ENCODE measurements around the gene TMEM14B.
A peak's percentile ranks its signal among the peaks of the same experiment; 100 is the strongest.

Gene TMEM14B

GRCh38 chr6:10723567-10723881 is 24.1 kb upstream of the TMEM14B start:
- H4K20me1 ChIP-seq (ENCODE audit: insufficient read depth, low read length): no peaks in the 10 kb centered on the region
- peak overlapping the region; percentile 93 for H3K9ac ChIP-seq (ENCODE audit: low read length)
- H3K27ac ChIP-seq (ENCODE audit: low read depth, low read length, poor library complexity, severe bottlenecking): peak overlapping the region; percentile 88
- H3K9me3 ChIP-seq (ENCODE audit: low read length): 0 out of 2 replicates have a peak, but pooled peaks cover under 1% of the 10 kb centered on the region
- TF ChIP-seq EZH2 (IDR thresholded peaks at IDR 0.05; ENCODE audit: borderline replicate concordance, low read length): no peak
- no peak for TF ChIP-seq CTCF (IDR thresholded peaks at IDR 0.05; ENCODE audit: low read length)
- peak overlapping the region; percentile 70 for H3K4me3 ChIP-seq (ENCODE audit: low read depth, low read length, poor library complexity, severe bottlenecking)
- H3K79me2 ChIP-seq (ENCODE audit: insufficient read depth, low read length): no peaks in the 10 kb centered on the region
- no peaks in the 10 kb centered on the region for H3K9me2 ChIP-seq (ENCODE audit: low read depth, low read length)
- H3K4me1 ChIP-seq (ENCODE audit: insufficient read depth, low read length, severe bottlenecking): peaks cover 45% of the 10 kb centered on the region
- peaks cover 21% of the 10 kb centered on the region for H3K36me3 ChIP-seq (ENCODE audit: insufficient read depth, low read length)
- H3K27me3 ChIP-seq (ENCODE audit: insufficient read depth, low read length): no peaks in the 10 kb centered on the region
- no peak overlapping the region for H2AFZ ChIP-seq (ENCODE audit: low read length)
- H3F3A ChIP-seq (ENCODE audit: insufficient read depth, low read length): no peaks in the 10 kb centered on the region
- peak overlapping the region; percentile 73 for H3K4me2 ChIP-seq (ENCODE audit: low read length)

GRCh38 chr6:10725044-10725443 is 22.6 kb upstream of the TMEM14B start:
- Histone ChIP-seq H3K4me1 (ENCODE audit: insufficient read depth, low read length, severe bottlenecking) (peaks cover 41% of the 10 kb centered on the region), H3K4me2 (ENCODE audit: low read length) (no peak overlapping the region), H3K9me3 (ENCODE audit: low read length) (no peaks in the 10 kb centered on the region), H4K20me1 (ENCODE audit: insufficient read depth, low read length) (no peaks in the 10 kb centered on the region), H3K9me2 (ENCODE audit: low read depth, low read length) (no peaks in the 10 kb centered on the region), H2AFZ (ENCODE audit: low read length) (no peak overlapping the region), H3F3A (ENCODE audit: insufficient read depth, low read length) (no peaks in the 10 kb centered on the region), H3K4me3 (ENCODE audit: low read depth, low read length, poor library complexity, severe bottlenecking) (no peak overlapping the region), H3K9ac (ENCODE audit: low read length) (no peak overlapping the region; the same call in 1 of the 2 replicates), H3K27ac (ENCODE audit: low read depth, low read length, poor library complexity, severe bottlenecking) (no peak overlapping the region), H3K79me2 (ENCODE audit: insufficient read depth, low read length) (no peaks in the 10 kb centered on the region), H3K27me3 (ENCODE audit: insufficient read depth, low read length) (no peaks in the 10 kb centered on the region), H3K36me3 (ENCODE audit: insufficient read depth, low read length) (peaks cover 36% of the 10 kb centered on the region)
- TF ChIP-seq CTCF (IDR thresholded peaks at IDR 0.05; ENCODE audit: low read length): no peak
- TF ChIP-seq EZH2 (IDR thresholded peaks at IDR 0.05; ENCODE audit: borderline replicate concordance, low read length): no peak

GRCh38 chr6:10725716-10726115 is 21.9 kb upstream of the TMEM14B start:
- H3K4me2 ChIP-seq (ENCODE audit: low read length): no peak overlapping the region
- no peaks in the 10 kb centered on the region for H4K20me1 ChIP-seq (ENCODE audit: insufficient read depth, low read length)
- H3K9me3 ChIP-seq (ENCODE audit: low read length): no peaks in the 10 kb centered on the region
- TF ChIP-seq CTCF (IDR thresholded peaks at IDR 0.05; ENCODE audit: low read length) (no peak), EZH2 (IDR thresholded peaks at IDR 0.05; ENCODE audit: borderline replicate concordance, low read length) (no peak)
- no peaks in the 10 kb centered on the region for H3K27me3 ChIP-seq (ENCODE audit: insufficient read depth, low read length)
- H3K36me3 ChIP-seq (ENCODE audit: insufficient read depth, low read length): peaks cover 43% of the 10 kb centered on the region
- no peaks in the 10 kb centered on the region for H3K9me2 ChIP-seq (ENCODE audit: low read depth, low read length)
- no peaks in the 10 kb centered on the region for H3F3A ChIP-seq (ENCODE audit: insufficient read depth, low read length)
- peaks cover 36% of the 10 kb centered on the region for H3K4me1 ChIP-seq (ENCODE audit: insufficient read depth, low read length, severe bottlenecking)
- H2AFZ ChIP-seq (ENCODE audit: low read length): no peak overlapping the region
- H3K4me3 ChIP-seq (ENCODE audit: low read depth, low read length, poor library complexity, severe bottlenecking): no peak overlapping the region
- no peak overlapping the region for H3K9ac ChIP-seq (ENCODE audit: low read length)
- no peak overlapping the region for H3K27ac ChIP-seq (ENCODE audit: low read depth, low read length, poor library complexity, severe bottlenecking)
- H3K79me2 ChIP-seq (ENCODE audit: insufficient read depth, low read length): no peaks in the 10 kb centered on the region
